GM12891 (cell line): Measurements from ENCODE around the gene POLR2J.
"Not testable (repeated sequence)": the region's sequence is repeated elsewhere in the genome, so short reads cannot be mapped to it uniquely, and the experiment has no call there.

Experiments
- POLR2A ChIP-seq: IDR thresholded peaks from 2 replicates; pipeline ENCODE4 v1.6.1; 2011; ENCODE audit warnings: low read depth, low read length, control low read depth
- POLR2AphosphoS5 ChIP-seq: IDR thresholded peaks from 2 replicates; pipeline ENCODE4 v1.6.1; 2011; ENCODE audit warnings: low read depth, low read length, control low read depth
- TAF1 ChIP-seq: IDR thresholded peaks from 2 replicates; pipeline ENCODE4 v1.6.1; 2011; ENCODE audit warnings: low read depth, low read length, control low read depth

GRCh38 chr7:102527182-102527581 is 48.5 kb upstream of the POLR2J start:
- not testable (repeated sequence) for TF ChIP-seq POLR2A, POLR2AphosphoS5, TAF1
